ENCODE measurements around the gene SDC4.

SDC4 gene

GRCh38 chr20:45343532-45344167 lies 4.6 kb downstream of the SDC4 start:
- no peak for DNase-seq (ENCODE audit: low read depth in 2 of 2)

- DNase-seq (ENCODE audit: low read depth in 2 of 2): no peak
Measured at GRCh38 chr20:45342855-45343531, 5.2 kb downstream of the SDC4 start.

DNA sequence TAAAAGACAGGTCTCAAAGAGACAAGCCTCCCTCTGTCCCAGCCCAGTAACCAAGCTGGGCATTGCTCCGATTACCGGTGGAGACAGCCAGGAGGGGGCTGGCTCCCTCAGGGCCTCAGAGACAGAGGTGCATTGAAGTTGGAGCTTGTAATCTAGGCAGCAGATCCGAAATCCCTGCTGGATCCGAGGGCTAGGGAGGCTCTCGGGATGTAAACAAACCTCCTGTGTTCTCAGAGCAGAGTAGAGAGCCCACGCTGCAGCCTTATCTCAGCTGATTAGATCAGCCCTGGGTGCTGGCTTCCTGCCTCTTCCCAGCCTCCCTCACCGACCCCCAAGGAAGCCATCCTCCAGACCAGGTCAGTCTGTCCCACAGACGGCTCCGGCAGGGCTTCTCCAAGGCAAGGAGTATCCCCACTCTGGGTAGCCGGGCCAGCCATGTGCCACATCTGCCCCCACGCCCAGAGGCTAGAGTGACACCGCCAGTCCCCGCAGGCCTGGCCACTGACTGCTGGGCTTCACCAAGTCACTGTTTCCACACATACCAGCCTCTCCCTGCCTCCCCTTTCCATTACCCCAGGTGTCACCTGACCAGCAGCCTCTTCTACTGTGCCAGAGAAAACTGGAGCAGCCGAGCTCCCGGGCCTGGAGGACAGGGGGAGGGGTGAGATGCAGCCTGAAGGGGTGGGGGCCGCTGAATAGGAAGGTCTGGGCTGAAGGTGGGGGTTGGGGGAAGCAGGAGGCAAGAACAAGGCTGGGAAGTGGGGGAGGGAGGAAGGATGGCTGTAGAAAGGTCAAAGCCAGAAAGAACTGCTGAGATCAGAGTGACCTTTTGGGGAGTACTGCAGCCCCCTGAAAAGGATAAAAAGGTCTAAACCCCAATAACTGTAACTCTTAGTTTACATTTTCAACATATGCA lies 6.0 kb downstream of the SDC4 start:
- no peak for DNase-seq (ENCODE audit: low read depth in 2 of 2)

- DNase-seq (ENCODE audit: low read depth in 2 of 2): no peak
Measured at GRCh38 chr20:45341579-45341938, 6.7 kb downstream of the SDC4 start.

GRCh38 chr20:45340951-45341350 lies 7.3 kb downstream of the SDC4 start:
- DNase-seq (ENCODE audit: low read depth in 2 of 2): no peak

GRCh38 chr20:45340236-45340847 lies 7.9 kb downstream of the SDC4 start:
- DNase-seq (ENCODE audit: low read depth in 2 of 2): no peak

DNA sequence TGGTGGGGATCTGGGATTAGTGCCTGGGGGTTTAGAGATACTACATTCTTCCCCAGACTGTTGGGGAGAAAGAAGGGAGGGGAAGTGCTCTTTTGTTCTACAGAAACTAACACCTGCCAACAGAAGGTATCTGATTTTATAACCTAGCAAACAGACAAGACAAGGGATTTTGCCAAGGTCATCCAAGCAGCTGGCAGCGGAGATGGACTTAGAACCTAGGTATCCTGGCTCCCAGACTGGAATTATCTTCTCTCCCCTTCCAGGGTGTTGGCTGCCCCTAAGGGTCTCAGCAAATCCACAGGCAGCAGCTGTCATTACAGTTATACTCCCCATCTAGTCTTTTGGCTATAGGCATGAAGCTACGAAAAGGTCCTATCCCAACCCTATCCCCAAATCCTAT lies 8.4 kb downstream of the SDC4 start:
- DNase-seq (ENCODE audit: low read depth in 2 of 2): no peak

- DNase-seq (ENCODE audit: low read depth in 2 of 2): no peak
Measured at GRCh38 chr20:45339084-45339483, 9.1 kb downstream of the SDC4 start.

DNA sequence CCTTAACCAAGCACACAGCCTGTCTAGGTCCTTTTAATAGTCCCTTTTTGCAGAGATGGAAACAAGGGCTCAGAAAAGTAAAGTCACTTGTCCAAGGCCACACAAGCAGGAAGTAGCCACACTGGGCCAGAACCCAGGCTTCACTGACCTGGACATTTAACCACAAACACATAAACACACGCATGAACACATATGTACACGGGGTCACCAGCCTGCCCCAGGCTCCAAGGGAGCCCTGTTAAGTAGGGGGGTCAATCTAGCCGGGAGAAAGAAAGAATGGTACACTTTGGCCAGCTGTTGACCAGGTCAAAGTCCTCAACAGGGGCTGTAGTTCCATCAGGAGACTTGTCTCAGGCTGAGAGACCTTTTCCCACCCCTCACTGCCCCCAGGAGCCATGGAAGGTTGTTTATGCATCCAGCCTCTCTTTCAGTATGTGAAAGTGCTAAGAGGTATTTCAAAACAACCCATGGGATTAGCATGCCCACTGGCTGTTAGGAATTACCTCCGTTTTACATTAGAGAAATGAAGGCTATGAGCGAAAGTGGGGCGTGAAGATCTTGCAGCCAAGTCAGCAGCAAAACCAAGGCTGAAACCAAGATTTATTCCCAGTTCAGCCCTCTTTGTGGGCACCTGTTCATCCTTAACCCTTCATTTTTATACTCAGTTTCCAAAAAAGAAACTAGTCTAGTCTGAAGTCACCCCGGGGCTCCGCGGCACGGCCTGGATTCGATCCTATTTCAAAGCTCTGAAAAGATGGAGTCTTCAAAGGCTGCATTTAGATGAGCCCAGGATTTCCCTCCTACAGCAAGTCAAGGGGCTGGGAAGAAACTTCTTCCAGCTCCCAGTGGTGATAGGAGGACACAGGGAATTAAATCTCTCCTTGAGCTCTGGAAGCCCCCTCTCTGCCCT lies 9.8 kb downstream of the SDC4 start:
- DNase-seq (ENCODE audit: low read depth in 2 of 2): no peak

GRCh38 chr20:45337367-45338120 lies 10.7 kb downstream of the SDC4 start:
- peak; percentile 66 to 76 for DNase-seq (ENCODE audit: low read depth in 2 of 2)

- no peak for DNase-seq (ENCODE audit: low read depth in 2 of 2)
Measured at GRCh38 chr20:45336530-45337366, 11.5 kb downstream of the SDC4 start.

GRCh38 chr20:45330476-45330875 lies 17.7 kb downstream of the SDC4 start:
- DNase-seq (ENCODE audit: low read depth in 2 of 2): no peak

GRCh38 chr20:45329497-45330319 lies 18.5 kb downstream of the SDC4 start:
- DNase-seq (ENCODE audit: low read depth in 2 of 2): no peak

DNA sequence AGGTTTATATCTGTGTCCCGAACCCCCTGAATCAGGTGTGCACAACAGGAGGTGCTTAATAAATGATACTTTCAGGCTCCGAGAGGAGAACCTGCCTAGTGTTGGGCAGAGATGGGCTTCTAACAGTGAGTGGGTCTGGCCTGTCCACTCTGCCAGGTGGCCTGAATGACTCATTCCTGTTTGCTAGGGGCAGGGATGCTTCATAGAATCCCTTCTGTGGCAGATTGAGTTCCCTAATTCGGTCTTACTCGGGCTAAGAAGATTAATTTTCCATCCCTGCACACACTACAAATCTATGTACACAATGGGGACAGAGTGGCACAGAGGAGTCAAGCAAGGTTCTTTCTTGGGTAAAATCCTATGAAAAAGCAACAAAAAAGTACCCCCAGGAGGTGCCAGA lies 19.8 kb downstream of the SDC4 start:
- no peak for DNase-seq (ENCODE audit: low read depth in 2 of 2)

- DNase-seq (ENCODE audit: low read depth in 2 of 2): no peak
Measured at GRCh38 chr20:45325371-45325770, 22.9 kb downstream of the SDC4 start.

GRCh38 chr20:45323731-45324130 lies 24.5 kb downstream of the SDC4 start:
- no peak for DNase-seq (ENCODE audit: low read depth in 2 of 2)

- DNase-seq (ENCODE audit: low read depth in 2 of 2): no peak
Measured at GRCh38 chr20:45322952-45323383, 25.3 kb downstream of the SDC4 start.

DNA sequence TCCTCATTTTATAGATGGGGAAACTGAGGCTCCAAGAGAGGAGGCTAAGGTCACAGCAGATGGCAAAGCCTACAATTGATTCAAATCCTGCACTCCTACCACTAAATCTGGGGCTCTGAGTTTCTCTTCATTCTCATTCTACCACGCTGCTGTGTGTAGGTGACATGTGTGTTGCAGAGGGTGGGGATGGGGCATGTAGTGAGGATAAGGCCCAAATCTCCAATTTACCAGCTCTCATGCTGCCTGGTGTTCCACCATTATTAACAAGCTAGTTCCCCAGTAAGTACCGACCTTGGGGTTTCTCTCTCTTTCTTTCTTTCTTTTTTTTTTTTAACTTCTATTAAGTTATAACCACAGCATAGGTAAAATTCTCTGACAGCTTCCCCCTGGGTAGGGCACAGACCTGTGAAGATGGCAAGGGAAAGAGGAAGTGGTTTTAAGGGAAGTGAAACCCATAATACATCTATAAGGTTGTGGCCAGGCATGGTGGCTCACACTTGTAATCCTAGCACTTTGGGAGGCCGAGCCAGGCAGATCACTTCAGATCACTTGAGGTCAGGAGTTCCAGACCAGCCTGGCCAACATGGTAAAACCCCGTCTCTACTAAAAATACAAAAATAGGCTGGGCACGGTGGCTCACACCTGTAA lies 27.2 kb downstream of the SDC4 start:
- DNase-seq (ENCODE audit: low read depth in 2 of 2): no peak

Measured in fibroblast of skin of left biceps (primary cell).